Mesodermal cell (in vitro differentiated cells): ENCODE measurements around the gene SEPHS1.
"Not testable (repeated sequence)": the region's sequence is repeated elsewhere in the genome, so short reads cannot be mapped to it uniquely, and the experiment has no call there.

Experiments used
- H3K27ac ChIP-seq: 2 replicates; pipeline ENCODE4 v1.7.0; 2013; ENCODE audit warnings: mild to moderate bottlenecking, low read depth, low read length, moderate library complexity; ENCODE audit not compliant: severe bottlenecking
- H3K36me3 ChIP-seq: 2 replicates; pipeline ENCODE4 v1.7.1; 2013; ENCODE audit warnings: mild to moderate bottlenecking, low read length, moderate library complexity; ENCODE audit not compliant: control insufficient read depth, insufficient read depth
- H3K4me1 ChIP-seq: one replicate; pipeline ENCODE4 v1.7.1; 2013; ENCODE audit warnings: mild to moderate bottlenecking, low read length; ENCODE audit not compliant: insufficient read depth, control insufficient read depth, poor library complexity, severe bottlenecking
- H3K4me3 ChIP-seq: 2 replicates; pipeline ENCODE4 v1.7.0; 2013; ENCODE audit warnings: low read length, control low read depth, mild to moderate bottlenecking; ENCODE audit not compliant: insufficient read depth, poor library complexity, severe bottlenecking; ENCODE audit errors: extremely low read depth
- H3K9me3 ChIP-seq: 2 replicates; pipeline ENCODE4 v1.7.1; 2013; ENCODE audit warnings: mild to moderate bottlenecking, low read length, moderate library complexity; ENCODE audit not compliant: control insufficient read depth
- WGBS, 2 experiments: methylation state at CpG; one replicate each; pipeline ENCODE4 v1.1.5; 2013; ENCODE audit warnings: missing lambda C conversion rate in 2 of 2; ENCODE audit not compliant: insufficient coverage in 2 of 2; 5-methylcytosine and 5-hydroxymethylcytosine counted together

The SEPHS1 gene

GRCh38 chr10:13306103-13306502, 42.0 kb downstream of the SEPHS1 start:
- 89 to 97% methylated on average over 5 to 6 of the region's 6 CpGs for WGBS, 2 experiments
- Histone ChIP-seq H3K4me3 (no peak overlapping the region), H3K36me3 (no peaks in the 10 kb centered on the region), H3K9me3 (no peaks in the 10 kb centered on the region), H3K27ac (no peak overlapping the region), H3K4me1 (no peaks in the 10 kb centered on the region)

- no peak overlapping the region for H3K4me3 ChIP-seq
- no peaks in the 10 kb centered on the region for H3K4me1 ChIP-seq
- 83 to 93% methylated on average over 13 to 16 of the region's 23 CpGs for WGBS, 2 experiments
- no peak overlapping the region for H3K27ac ChIP-seq
- H3K9me3 ChIP-seq, result no peaks in the 10 kb centered on the region
- H3K36me3 ChIP-seq, result no peaks in the 10 kb centered on the region
Measured at GRCh38 chr10:13302821-13303555, 45.1 kb downstream of the SEPHS1 start.

GRCh38 chr10:13299437-13300287, 48.4 kb downstream of the SEPHS1 start, which contains the start of gene PHYH:
Gene PHYH (minus strand): TSS chr10:13300064. CDS start chr10:13300042, 22 bp downstream.
- Histone ChIP-seq H3K9me3 (no peaks in the 10 kb centered on the region), H3K4me1 (no peaks in the 10 kb centered on the region), H3K4me3 (peak within 1 kb of the TSS; percentile 50), H3K27ac (peak within 1 kb of the TSS; percentile 82), H3K36me3 (no peaks in the 10 kb centered on the region)
- 1 to 2% methylated on average over 66 to 69 of the region's 88 CpGs for WGBS, 2 experiments

- H3K36me3 ChIP-seq, result no peaks in the 10 kb centered on the region
- H3K27ac ChIP-seq, result peak overlapping the region; percentile 82
- 46 to 47% methylated on average over 12 to 13 of the region's 20 CpGs for WGBS, 2 experiments
- H3K4me3 ChIP-seq, result peak overlapping the region; percentile 50
- H3K9me3 ChIP-seq, result no peaks in the 10 kb centered on the region
- H3K4me1 ChIP-seq, result no peaks in the 10 kb centered on the region
Measured at GRCh38 chr10:13298748-13299436, 49.2 kb downstream of the SEPHS1 start.

- Histone ChIP-seq H3K4me3 (no peak overlapping the region), H3K27ac (no peak overlapping the region), H3K4me1 (no peaks in the 10 kb centered on the region), H3K9me3 (no peaks in the 10 kb centered on the region), H3K36me3 (no peaks in the 10 kb centered on the region)
- 89 to 97% methylated on average over 9 to 10 of the region's 10 CpGs for WGBS, 2 experiments
Measured at GRCh38 chr10:13296476-13296875, 51.6 kb downstream of the SEPHS1 start.

GRCh38 chr10:13294784-13295183, 53.3 kb downstream of the SEPHS1 start:
- 80 to 82% methylated on average over 1 of the region's 2 CpGs for WGBS, 2 experiments
- Histone ChIP-seq H3K27ac (no peak overlapping the region), H3K4me1 (no peaks in the 10 kb centered on the region), H3K4me3 (no peak overlapping the region), H3K9me3 (no peaks in the 10 kb centered on the region), H3K36me3 (no peaks in the 10 kb centered on the region)

GRCh38 chr10:13291821-13292773, 56.0 kb downstream of the SEPHS1 start:
- no peak overlapping the region for H3K27ac ChIP-seq
- no peaks in the 10 kb centered on the region for H3K36me3 ChIP-seq
- no peaks in the 10 kb centered on the region for H3K4me1 ChIP-seq
- WGBS, 2 experiments, result 89 to 95% methylated on average over 17 to 18 of the region's 19 CpGs
- H3K4me3 ChIP-seq, result no peak overlapping the region
- no peaks in the 10 kb centered on the region for H3K9me3 ChIP-seq

- 92% methylated on average over 2 of the region's 4 CpGs; no CpG with 5 or more reads in 1 of the 2 experiments for WGBS, 2 experiments
- Histone ChIP-seq H3K4me1 (no peaks in the 10 kb centered on the region), H3K27ac (no peak overlapping the region), H3K4me3 (no peak overlapping the region), H3K9me3 (no peaks in the 10 kb centered on the region), H3K36me3 (no peaks in the 10 kb centered on the region)
Measured at GRCh38 chr10:13291061-13291460, 57.0 kb downstream of the SEPHS1 start.

GRCh38 chr10:13284050-13284449, 64.0 kb downstream of the SEPHS1 start:
- H3K36me3 ChIP-seq, result no peaks in the 10 kb centered on the region
- WGBS, 2 experiments, result 80 to 90% methylated on average over 2 to 4 of the region's 4 CpGs
- no peak overlapping the region for H3K4me3 ChIP-seq

GRCh38 chr10:13282348-13282747, 65.7 kb downstream of the SEPHS1 start:
- not testable (repeated sequence) for H3K4me1 ChIP-seq, H3K4me3 ChIP-seq, H3K27ac ChIP-seq, H3K9me3 ChIP-seq, H3K36me3 ChIP-seq
- WGBS, 2 experiments, result 88 to 89% methylated on average over 4 of the region's 6 CpGs

More at GRCh38 chr10:13284050-13284449, 64.0 kb downstream of the SEPHS1 start:
- no peaks in the 10 kb centered on the region for H3K4me1 ChIP-seq
- H3K27ac ChIP-seq, result no peak overlapping the region
- no peaks in the 10 kb centered on the region for H3K9me3 ChIP-seq
